ENCODE results near the gene VPS39.
A peak's percentile ranks its signal among the peaks of the same experiment; 100 is the strongest.

Gene VPS39

GRCh38 chr15:42201801-42202200 lies 6.3 kb downstream of the VPS39 start:
- no peak for DNase-seq (ENCODE audit: low spot score)

GRCh38 chr15:42199126-42199525 lies 9.0 kb downstream of the VPS39 start:
- DNase-seq (ENCODE audit: low spot score) = no peak

GRCh38 chr15:42198516-42198915 lies 9.6 kb downstream of the VPS39 start:
- DNase-seq (ENCODE audit: low spot score) = no peak

- DNase-seq (ENCODE audit: low spot score) = no peak
These were observed 13.6 kb downstream of the VPS39 start for GRCh38 chr15:42194513-42194912.

- no peak for DNase-seq (ENCODE audit: low spot score)
These were observed 14.7 kb downstream of the VPS39 start for GRCh38 chr15:42193383-42193782.

GRCh38 chr15:42191610-42192346 lies 16.3 kb downstream of the VPS39 start:
- DNase-seq (ENCODE audit: low spot score) = no peak

GRCh38 chr15:42190370-42190769 lies 17.7 kb downstream of the VPS39 start:
- no peak for DNase-seq (ENCODE audit: low spot score)

GRCh38 chr15:42185801-42186200 lies 22.3 kb downstream of the VPS39 start:
- no peak for DNase-seq (ENCODE audit: low spot score)

- no peak for DNase-seq (ENCODE audit: low spot score)
These were observed 23.4 kb downstream of the VPS39 start for GRCh38 chr15:42184736-42185135.

- no peak for DNase-seq (ENCODE audit: low spot score)
These were observed 23.8 kb downstream of the VPS39 start for GRCh38 chr15:42184296-42184695.

GRCh38 chr15:42182961-42183360 lies 25.1 kb downstream of the VPS39 start:
- DNase-seq (ENCODE audit: low spot score) = no peak

GRCh38 chr15:42182328-42182886 lies 25.7 kb downstream of the VPS39 start:
- no peak for DNase-seq (ENCODE audit: low spot score)

- no peak for DNase-seq (ENCODE audit: low spot score)
These were observed 30.0 kb downstream of the VPS39 start for GRCh38 chr15:42178056-42178455.

- DNase-seq (ENCODE audit: low spot score) = no peak
These were observed 32.4 kb downstream of the VPS39 start for GRCh38 chr15:42175671-42176070.

GRCh38 chr15:42172475-42172874 lies 35.6 kb downstream of the VPS39 start:
- DNase-seq (ENCODE audit: low spot score) = no peak

GRCh38 chr15:42171795-42172194 lies 36.3 kb downstream of the VPS39 start:
- DNase-seq (ENCODE audit: low spot score) = no peak

GRCh38 chr15:42171122-42171521 lies 37.0 kb downstream of the VPS39 start:
- DNase-seq (ENCODE audit: low spot score) = peak; percentile 6

- no peak for DNase-seq (ENCODE audit: low spot score)
These were observed 41.7 kb downstream of the VPS39 start for GRCh38 chr15:42166225-42166940.

- no peak for DNase-seq (ENCODE audit: low spot score)
These were observed 43.0 kb downstream of the VPS39 start for GRCh38 chr15:42165106-42165505.

- no peak for DNase-seq (ENCODE audit: low spot score)
These were observed 44.1 kb downstream of the VPS39 start for GRCh38 chr15:42163947-42164550.

- DNase-seq (ENCODE audit: low spot score) = no peak
These were observed 44.8 kb downstream of the VPS39 start for GRCh38 chr15:42163291-42163690.

GRCh38 chr15:42160136-42160535 lies 48.0 kb downstream of the VPS39 start:
- DNase-seq (ENCODE audit: low spot score) = no peak

Measured in CD4-positive, alpha-beta T cell treated with Interleukin-15 for 4 hours (primary cell).